GM18873 (cell line): ENCODE measurements around the gene CENPA.
"Not testable (repeated sequence)": the region's sequence is repeated elsewhere in the genome, so short reads cannot be mapped to it uniquely, and the experiment has no call there.

Source experiments
- ATAC-seq: cut with Tn5 transposase; IDR thresholded peaks from one replicate; pipeline ENCODE4 v1.9.1; 2021; ENCODE audit warnings: mild to moderate bottlenecking, moderate library complexity, moderate number of reproducible peaks; ENCODE audit not compliant: unreplicated experiment, low FRiP score

CENPA gene

DNA sequence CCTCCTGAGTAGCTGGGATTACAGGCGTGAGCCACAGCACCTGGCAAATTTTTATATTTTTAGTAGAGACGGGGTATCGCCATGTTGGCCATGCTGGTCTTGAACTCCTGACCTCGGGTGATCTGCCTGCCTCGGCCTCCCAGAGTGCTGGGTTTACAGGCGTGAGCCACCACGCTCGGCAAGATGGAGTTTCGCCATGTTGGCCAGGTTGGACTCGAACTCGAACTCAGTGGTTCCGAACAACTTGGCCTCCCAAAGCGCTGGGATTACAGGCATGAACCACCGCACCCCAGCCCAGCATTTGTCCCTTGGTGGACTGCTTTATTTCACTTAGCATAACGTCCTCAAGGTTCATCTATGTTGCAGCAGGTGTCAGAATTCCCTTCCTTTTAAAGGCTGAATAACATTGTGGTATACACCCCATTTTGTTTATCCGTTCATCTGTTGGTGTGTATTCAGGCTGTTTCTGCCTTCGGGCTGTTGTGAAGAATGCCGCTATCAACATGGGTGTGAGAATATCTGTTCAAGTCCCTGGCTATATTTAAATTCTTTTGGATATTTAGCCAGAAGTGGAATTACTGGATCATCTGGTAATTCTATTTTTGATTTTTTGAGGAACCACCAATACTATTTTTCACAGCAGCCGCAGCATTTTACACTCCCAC, 1.2 kb upstream of the CENPA start:
- ATAC-seq = no peak

DNA sequence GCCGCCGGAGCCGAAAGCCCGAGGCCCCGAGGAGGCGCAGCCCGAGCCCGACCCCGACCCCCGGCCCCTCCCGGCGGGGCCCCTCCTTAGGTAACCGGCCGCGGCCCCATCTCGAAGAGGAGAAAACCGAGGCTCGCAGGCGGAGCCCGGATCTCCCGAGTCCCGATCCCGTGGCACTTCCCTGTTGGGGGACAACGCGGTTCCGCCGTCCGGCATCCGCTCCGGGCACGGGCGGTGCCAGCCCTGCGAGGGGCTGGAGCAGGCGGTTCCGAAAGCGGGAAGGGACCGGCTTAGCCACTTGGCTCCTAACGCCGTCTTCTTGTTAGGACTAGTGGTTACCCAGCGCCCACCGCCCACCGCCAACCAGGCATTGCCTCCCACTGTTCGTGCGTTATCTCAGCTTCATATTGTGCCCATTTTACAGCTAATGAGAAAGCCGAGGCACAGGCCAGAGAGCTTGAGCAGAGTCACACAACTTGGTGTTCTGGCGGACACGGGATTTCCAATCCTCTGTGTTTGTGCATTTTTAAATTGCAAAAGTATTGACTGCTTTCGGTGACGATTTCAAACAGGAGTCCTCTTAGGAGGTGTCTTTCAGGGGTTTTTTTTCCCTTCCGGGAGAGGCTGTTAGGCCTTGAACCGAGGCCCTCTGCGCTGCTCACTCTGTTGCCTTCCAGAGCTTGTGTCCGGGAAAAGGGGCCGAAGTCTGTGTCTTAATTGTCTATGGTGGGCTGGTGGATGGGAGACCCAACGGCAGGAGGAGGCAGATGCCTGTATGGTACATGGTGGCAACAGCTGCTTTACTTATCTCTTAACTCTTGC, 562 bp downstream of the CENPA start:
- ATAC-seq = no peak

DNA sequence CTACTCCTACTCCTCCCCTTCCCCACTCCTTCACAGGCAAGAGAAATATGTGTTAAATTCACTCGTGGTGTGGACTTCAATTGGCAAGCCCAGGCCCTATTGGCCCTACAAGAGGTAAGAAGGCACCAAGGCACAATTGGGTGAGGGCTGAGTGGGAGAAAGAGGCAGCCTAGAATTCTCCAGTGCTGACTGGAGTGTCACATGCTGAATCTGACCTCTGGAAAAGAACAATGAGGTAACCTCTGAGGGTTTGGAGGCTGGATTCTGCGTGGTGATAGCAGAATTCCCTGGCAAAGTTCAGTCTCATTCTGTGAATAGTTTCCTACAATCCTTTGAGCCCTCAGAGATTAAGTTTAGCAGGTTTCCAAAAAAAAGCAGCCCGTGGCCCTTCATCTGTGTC, 6.9 kb downstream of the CENPA start:
- ATAC-seq = no peak

- no peak for ATAC-seq
Observed at GRCh38 chr2:26793518-26793917, 7.7 kb downstream of the CENPA start.

DNA sequence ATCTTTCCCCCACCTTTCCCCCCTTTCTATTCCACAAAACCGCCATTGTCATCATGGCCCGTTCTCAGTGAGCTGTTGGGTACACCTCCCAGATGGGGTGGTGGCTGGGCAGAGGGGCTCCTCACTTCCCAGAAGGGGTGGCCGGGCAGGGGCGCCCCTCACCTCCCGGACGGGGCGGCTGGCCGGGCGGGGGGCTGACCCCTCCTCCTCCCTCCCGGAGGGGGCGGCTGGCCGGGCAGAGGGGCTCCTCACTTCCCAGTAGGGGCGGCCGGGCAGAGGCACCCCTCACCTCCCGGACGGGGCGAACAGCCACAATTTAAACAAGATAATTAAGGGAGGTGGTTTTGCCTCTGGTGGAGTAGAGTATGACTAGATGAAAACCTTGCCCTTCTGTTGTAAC, 9.3 kb downstream of the CENPA start:
- ATAC-seq = not testable (repeated sequence)

DNA sequence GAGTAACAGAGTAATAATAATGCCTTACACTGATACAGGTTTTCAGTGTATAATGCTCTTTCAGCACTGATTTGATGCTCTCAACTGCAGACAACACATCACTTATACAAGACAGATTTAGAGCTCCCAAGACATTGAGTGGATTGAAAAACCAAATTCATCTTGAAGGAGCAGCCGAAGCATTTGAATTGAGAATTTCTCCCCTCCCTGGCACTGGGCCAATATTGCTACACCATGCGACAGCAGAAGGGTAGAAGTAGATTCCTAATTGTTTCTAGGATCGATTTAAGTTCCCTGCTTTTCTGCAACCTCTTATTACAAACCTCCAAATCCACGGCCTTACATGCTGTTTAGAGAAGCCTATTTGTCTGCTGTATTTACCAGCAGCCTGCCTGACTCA, 15.5 kb downstream of the CENPA start:
- no peak for ATAC-seq

GRCh38 chr2:26801796-26802195, 15.9 kb downstream of the CENPA start:
- no peak for ATAC-seq

- ATAC-seq = no peak
Observed at GRCh38 chr2:26805241-26805676, 19.4 kb downstream of the CENPA start.

- no peak for ATAC-seq
Observed at GRCh38 chr2:26807788-26808460, 22.1 kb downstream of the CENPA start.

DNA sequence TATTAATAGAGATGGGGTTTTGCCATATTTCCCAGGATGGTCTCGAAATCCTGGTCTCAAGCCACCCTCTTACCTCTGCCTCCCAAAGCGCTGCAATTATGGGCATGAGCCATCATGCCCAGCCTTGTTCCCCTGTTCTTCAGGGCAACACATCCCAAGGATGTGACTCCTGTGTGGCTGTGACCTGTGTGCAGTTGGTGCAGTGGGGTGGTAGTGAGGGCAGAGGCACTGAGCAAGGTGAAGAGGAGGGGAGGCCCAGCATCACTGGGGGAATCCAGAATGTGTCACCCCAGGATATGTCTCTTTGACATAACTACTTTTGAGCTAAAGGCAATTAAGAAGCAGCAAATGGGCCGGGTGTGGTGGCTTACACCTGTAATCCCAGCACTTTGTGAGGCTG, 23.4 kb downstream of the CENPA start:
- no peak for ATAC-seq

DNA sequence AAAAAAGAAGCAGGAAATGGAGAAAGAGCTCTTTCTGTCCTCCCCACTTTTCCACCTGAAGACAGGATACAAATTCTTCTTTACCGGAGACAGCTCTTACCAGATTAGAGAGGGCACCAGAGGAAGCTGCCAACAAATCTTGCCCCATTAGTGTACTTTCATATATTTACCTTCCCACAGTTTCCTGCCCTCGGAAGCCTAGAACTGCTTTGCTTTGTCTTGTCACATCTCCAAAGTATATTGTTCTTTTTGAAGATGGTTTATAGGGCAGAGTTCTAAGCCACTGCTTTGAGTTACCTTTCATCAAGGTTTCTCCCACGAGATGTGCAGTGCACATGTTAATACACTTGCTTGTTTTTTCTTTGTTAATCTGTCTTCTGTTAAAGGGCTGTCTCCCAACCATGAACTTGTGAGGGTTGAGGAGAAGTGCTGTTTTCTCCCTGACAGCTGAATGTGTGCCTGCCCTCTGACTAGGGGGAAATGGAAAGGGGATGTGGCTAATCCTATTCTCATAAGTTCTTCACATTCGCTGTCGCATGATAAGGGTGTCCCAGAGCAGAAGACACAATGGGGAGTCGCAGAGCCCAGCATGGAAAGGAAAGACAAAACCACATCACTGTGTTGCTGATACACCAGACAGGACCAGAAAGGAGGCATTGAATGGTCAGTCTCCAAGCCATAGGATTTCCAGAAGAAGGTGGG, 24.2 kb downstream of the CENPA start:
- ATAC-seq = no peak

DNA sequence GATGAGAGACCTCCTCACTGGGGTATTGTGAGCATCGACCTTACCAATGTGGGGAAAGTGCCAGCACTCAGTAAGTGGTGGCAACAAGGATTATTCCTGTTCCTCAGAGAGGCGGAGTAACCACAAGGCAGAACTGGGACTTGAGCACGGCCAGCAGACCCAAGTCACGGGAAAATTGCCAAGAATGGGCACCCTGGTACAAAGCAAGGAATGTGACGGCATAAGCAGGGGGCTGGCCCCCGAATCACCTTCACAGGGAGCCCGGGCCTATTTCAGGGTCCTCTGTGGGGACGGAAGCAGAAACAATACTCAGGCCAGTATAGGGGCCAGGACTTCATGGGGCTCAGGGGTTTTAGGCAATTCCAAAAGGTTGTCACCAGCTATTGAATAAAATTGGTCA, 25.4 kb downstream of the CENPA start:
- no peak for ATAC-seq

- no peak for ATAC-seq
Observed at GRCh38 chr2:26811791-26812694, 26.2 kb downstream of the CENPA start.

DNA sequence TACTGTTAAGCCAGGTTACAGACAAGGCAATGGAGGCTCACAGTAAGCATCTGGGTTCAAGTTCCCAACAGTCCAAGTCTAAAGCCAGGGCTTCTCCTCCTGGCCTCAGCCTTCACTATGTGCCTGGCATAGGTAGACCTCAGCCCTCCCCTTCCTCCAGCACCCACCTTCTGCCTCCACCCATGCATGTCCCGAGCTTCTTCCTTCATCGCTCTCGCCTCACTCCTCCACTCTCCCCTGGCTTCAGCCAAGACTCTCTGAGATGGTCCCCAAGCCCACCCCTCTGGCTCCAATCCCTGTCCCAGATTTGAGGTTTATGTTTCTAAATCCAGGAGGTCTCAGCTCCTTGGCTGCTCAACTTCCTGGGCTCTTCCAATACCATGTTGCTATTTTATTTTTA, 26.9 kb downstream of the CENPA start:
- ATAC-seq = no peak

- not testable (repeated sequence) for ATAC-seq
Observed at GRCh38 chr2:26814072-26814765, 28.4 kb downstream of the CENPA start.

DNA sequence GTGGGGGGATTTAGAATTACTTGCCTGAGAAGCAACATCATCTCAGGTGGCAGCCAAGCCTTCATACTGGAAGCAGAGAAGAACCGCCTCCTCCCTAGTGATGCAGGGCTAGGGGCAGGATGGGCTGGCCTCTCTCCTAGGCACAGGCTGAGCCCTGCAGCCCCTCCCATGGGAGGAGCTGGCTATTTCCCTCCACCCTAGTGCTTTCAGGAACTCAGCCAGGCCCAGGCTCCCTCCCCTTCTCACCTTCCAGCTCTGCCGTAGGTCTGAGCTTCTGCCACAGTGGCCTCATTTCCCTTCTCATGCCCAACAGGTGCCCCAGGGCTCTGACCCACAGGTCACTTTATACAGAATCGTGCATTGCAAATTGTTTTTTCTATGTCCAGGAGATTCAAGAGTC, 31.0 kb downstream of the CENPA start:
- no peak for ATAC-seq

- no peak for ATAC-seq
Observed at GRCh38 chr2:26818255-26818654, 32.4 kb downstream of the CENPA start.

- ATAC-seq = no peak
Observed at GRCh38 chr2:26818972-26819371, 33.1 kb downstream of the CENPA start.

- no peak for ATAC-seq
Observed at GRCh38 chr2:26820932-26821331, 35.1 kb downstream of the CENPA start.
